GM23248 (cell line): Measurements from ENCODE around the gene ZNF541. TPM values are rescaled to one million over a fixed set of nuclear protein-coding genes. Genes with fewer than 3 reads are reported as not detected.
"Not testable (repeated sequence)": the region's sequence is repeated elsewhere in the genome, so short reads cannot be mapped to it uniquely, and the experiment has no call there.

ENCODE experiments used
- DNase-seq: peaks from one replicate; pipeline ENCODE4 v3.0.0-alpha.2; 2015
- H2AFZ ChIP-seq: fragments of 200-600 bp; sonication (generic); 2 replicates; pipeline ENCODE4 v1.6.1; 2016; ENCODE audit warnings: antibody characterized with exemption
- H3F3A ChIP-seq: fragments of 200-600 bp; sonication (generic); 2 replicates; pipeline ENCODE4 v1.6.1; 2016; ENCODE audit warnings: mild to moderate bottlenecking, antibody characterized with exemption, mixed run types; ENCODE audit not compliant: insufficient read depth
- H3K27ac ChIP-seq: fragments of 200-600 bp; sonication (generic); 2 replicates; pipeline ENCODE4 v1.5.1; 2016; ENCODE audit warnings: mild to moderate bottlenecking
- H3K27me3 ChIP-seq: fragments of 200-600 bp; sonication (generic); replicated peaks from 2 replicates; pipeline ENCODE4 v1.6.1; 2016; ENCODE audit warnings: mild to moderate bottlenecking; ENCODE audit not compliant: insufficient read depth
- H3K36me3 ChIP-seq: fragments of 200-600 bp; sonication (generic); 2 replicates; pipeline ENCODE4 v1.6.1; 2016; ENCODE audit warnings: low read depth, mild to moderate bottlenecking
- H3K4me1 ChIP-seq: fragments of 200-600 bp; sonication (generic); 2 replicates; pipeline ENCODE4 v1.6.1; 2016; ENCODE audit warnings: mild to moderate bottlenecking; ENCODE audit not compliant: insufficient read depth
- H3K4me2 ChIP-seq: fragments of 200-600 bp; sonication (generic); one replicate; pipeline ENCODE4 v1.6.1; 2016; ENCODE audit warnings: mild to moderate bottlenecking; ENCODE audit not compliant: unreplicated experiment
- H3K4me3 ChIP-seq: fragments of 200-600 bp; sonication (generic); 2 replicates; pipeline ENCODE4 v1.5.1; 2016; ENCODE audit warnings: mild to moderate bottlenecking
- H3K79me2 ChIP-seq: fragments of 200-600 bp; sonication (generic); 2 replicates; pipeline ENCODE4 v1.6.1; 2016; ENCODE audit warnings: mild to moderate bottlenecking; ENCODE audit not compliant: insufficient read depth
- H3K9ac ChIP-seq: fragments of 200-600 bp; sonication (generic); 2 replicates; pipeline ENCODE4 v1.6.1; 2016; ENCODE audit warnings: mild to moderate bottlenecking
- H3K9me2 ChIP-seq: fragments of 200-600 bp; sonication (generic); 2 replicates; pipeline ENCODE4 v1.6.1; 2016; ENCODE audit warnings: mixed run types, mild to moderate bottlenecking, moderate library complexity; ENCODE audit not compliant: insufficient read depth
- H3K9me3 ChIP-seq: fragments of 200-600 bp; sonication (generic); one replicate; pipeline ENCODE4 v1.6.1; 2017; ENCODE audit warnings: low read depth
- H4K20me1 ChIP-seq: fragments of 200-600 bp; sonication (generic); 2 replicates; pipeline ENCODE4 v1.6.0; 2016; ENCODE audit not compliant: insufficient read depth
- EZH2 ChIP-seq: fragments of 200-600 bp; sonication (generic); IDR thresholded peaks from 2 replicates; pipeline ENCODE4 v1.6.1; 2018; ENCODE audit warnings: antibody characterized with exemption, mild to moderate bottlenecking; ENCODE audit not compliant: insufficient read depth, poor library complexity, severe bottlenecking
- EZH2phosphoT487 ChIP-seq: fragments of 200-600 bp; sonication (generic); IDR thresholded peaks from 2 replicates; pipeline ENCODE4 v1.6.1; 2018; ENCODE audit warnings: antibody characterized with exemption, moderate library complexity, mild to moderate bottlenecking, low read depth; ENCODE audit not compliant: insufficient read depth
- WGBS, 2 experiments: methylation state at CpG; one replicate each; pipeline ENCODE4 v1.1.6; 2015 to 2017; ENCODE audit warnings: low lambda C conversion rate in 2 of 2, low coverage in 1 of 2; ENCODE audit errors: missing lambda C conversion rate in 2 of 2; 5-methylcytosine and 5-hydroxymethylcytosine counted together
- in situ Hi-C: fragments of 300-500 bp; cut with MboI; formaldehyde crosslinking; loops from 2 replicates; pipeline ENCODE4 v1.15.0; 2020
- polyA plus RNA-seq: library from polyadenylated mRNA; unstranded; fragments of >200 nt; fragmentation: Nextera tagmentation; extraction: Ambion mirVana; gene quantifications from 2 replicates; pipeline ENCODE4 v1.2.1, GENCODE V29; 2016
- total RNA-seq: library from RNA; depleted of rRNA; stranded (reverse); fragments of >200 nt; shearing (Covaris generic); gene quantifications from 2 replicates; pipeline ENCODE4 v1.2.3, GENCODE V29; 2014

Gene ZNF541
- total and polyA plus RNA-seq, 2 experiments from 2014 or later = 0.15 TPM; not detected in 1

DNA sequence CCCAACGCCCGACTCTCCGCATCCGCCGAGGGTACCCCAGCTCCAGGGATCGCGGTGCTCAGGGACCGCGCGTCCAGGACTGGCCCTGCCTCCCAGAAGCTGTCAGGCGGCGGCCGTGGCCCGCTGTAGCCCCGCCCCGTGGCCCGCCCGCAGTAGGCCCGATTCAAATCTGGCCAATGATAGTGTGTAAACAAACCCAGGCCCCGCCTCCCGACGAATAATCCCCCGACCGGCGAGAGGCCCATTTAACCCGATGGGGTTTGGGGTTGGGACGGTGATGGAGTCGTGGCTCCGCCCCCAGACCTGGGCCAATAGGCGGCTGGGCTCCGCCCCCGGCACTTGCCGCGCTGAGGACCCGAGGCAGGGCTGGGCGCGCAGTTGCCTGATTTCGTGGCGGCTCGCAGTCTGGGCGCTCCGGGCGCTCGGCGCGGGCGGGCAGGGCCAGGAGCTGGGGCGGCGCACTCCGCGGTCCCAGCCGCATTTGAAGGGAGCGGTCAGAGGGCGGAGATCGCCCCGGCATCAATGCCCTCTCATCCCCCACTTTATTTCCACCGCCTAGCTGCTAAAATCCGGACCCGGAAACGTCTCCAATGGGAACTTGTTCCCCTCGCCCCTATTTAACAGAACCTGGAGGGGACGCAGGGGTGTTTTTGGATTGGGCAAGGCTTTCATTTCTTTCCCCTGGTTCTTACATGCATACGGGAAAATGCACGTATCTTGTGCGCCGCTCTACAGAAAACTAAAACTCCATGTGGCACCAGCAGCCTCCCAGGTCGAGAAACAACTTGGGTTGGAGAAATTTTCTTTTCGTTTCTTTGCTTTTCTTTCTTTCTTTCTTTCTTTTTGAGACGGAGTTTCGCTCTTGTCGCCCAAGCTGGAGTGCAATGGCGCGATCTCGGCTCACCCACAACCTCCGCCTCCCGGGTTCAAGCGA, 27.6 kb upstream of the ZNF541 start:
- peak; percentile 100 for DNase-seq
- TF ChIP-seq EZH2phosphoT487 (no peak), EZH2 (no peak)
- peak overlapping the region; percentile 93 for H2AFZ ChIP-seq
- H4K20me1 ChIP-seq = no peaks in the 10 kb centered on the region
- in situ Hi-C loops = no loop called here
- H3K4me2 ChIP-seq = peak overlapping the region; percentile 89
- H3K9me2 ChIP-seq = no peaks in the 10 kb centered on the region
- no peaks in the 10 kb centered on the region for H3K27me3 ChIP-seq
- H3F3A ChIP-seq = peaks cover 39% of the 10 kb centered on the region
- peak overlapping the region; percentile 85 for H3K9ac ChIP-seq
- no peaks in the 10 kb centered on the region for H3K79me2 ChIP-seq
- peak overlapping the region; percentile 81 for H3K4me3 ChIP-seq
- H3K9me3 ChIP-seq = no peaks in the 10 kb centered on the region
- H3K27ac ChIP-seq = peak overlapping the region; percentile 87
- H3K4me1 ChIP-seq = peaks cover 15% of the 10 kb centered on the region; the same call in 1 of the 2 replicates
- 5 to 6% methylated on average over 52 to 67 of the region's 77 CpGs for WGBS, 2 experiments
- H3K36me3 ChIP-seq = no peaks in the 10 kb centered on the region

DNA sequence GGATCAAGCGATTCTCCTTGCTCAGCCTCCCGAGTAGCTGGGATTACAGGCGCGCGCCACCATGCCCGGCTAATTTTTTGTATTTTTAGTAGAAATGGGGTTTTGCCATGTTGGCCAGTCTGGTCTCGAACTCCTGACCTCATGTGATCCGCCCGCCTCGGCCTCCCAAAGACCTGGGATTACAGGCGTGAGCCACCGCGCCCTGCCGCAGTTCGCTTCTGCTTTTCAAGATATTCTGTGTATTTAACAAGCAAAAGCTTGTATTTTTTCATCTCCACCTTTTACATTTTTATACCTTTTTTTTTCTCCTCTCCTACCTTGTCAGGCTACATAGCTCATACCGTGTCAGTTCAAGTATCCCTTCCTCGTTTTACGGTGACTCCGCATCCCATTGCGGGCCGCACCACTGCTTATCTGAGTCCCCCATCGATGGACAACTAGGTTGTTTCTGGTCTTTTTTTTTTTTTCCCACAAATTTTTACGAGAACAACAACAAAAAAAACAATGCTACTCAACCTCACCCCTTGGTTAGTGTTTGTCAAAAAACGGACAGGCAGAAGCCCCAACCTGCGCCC, 26.8 kb upstream of the ZNF541 start:
- H3K9me2 ChIP-seq, DNase-seq, H3K79me2 ChIP-seq, H3K9me3 ChIP-seq, in situ Hi-C loops, H3K36me3 ChIP-seq, H3K27me3 ChIP-seq, H4K20me1 ChIP-seq: not testable (repeated sequence)
- H3K9ac ChIP-seq = peak overlapping the region; percentile 82
- peak overlapping the region; percentile 75 for H3K27ac ChIP-seq
- H3K4me2 ChIP-seq = peak overlapping the region; percentile 89
- peaks cover 15% of the 10 kb centered on the region; the same call in 1 of the 2 replicates for H3K4me1 ChIP-seq
- WGBS, 2 experiments = 32 to 33% methylated on average over 25 of the region's 25 CpGs
- peaks cover 37% of the 10 kb centered on the region for H3F3A ChIP-seq
- peak overlapping the region; percentile 79 for H3K4me3 ChIP-seq
- peak overlapping the region; percentile 55 for H2AFZ ChIP-seq

DNA sequence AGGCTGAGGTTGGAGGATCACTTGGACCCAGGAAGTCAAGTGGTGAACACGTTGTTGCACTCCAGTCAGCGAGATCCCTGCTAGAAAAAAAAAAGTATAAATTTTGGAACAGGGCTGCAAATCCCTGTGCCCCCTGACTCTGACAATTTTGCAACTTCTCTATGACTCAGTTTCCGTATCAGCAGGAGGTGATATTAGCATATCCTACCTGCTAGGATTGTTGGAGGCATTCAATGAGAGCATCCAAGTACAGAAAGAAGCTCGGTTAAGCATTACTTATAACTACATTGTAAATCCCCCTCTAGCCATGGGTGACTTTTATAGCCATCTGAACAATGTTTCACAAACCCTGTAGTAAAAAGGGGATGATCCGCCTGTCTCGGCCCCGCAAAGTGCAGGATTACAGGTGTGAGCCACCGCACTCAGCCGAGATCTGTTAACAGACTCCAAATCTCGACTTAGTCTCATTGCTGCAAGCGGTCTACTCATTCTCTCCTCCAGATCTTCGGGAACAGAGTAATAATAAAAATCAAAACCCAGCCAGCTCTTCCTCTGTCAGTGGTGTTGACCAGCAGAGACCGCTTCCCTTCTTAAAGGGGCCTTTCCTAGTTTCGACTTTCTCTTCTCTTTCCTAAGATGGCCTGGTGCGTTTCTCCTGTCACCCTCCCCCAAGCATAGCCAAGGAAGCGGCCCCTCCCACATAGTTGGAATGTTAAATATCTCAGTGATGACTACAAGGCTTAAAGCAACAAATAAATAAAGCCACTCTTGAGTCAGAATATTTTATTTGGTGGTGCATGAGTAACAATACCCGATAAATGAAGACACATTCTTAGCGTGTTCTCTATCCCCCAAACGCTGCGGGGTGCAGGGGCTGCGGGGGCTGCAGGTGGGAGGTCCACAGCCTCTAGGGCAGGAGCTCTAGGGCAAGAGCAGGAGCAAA, 25.7 kb upstream of the ZNF541 start:
- no peaks in the 10 kb centered on the region for H3K79me2 ChIP-seq
- in situ Hi-C loops = no loop called here
- H3K4me3 ChIP-seq = peak overlapping the region; percentile 79
- WGBS, 2 experiments = 4% methylated on average over 21 of the region's 21 CpGs
- TF ChIP-seq EZH2phosphoT487 = no peak
- TF ChIP-seq EZH2 = no peak
- H4K20me1 ChIP-seq = no peaks in the 10 kb centered on the region
- no peaks in the 10 kb centered on the region for H3K9me3 ChIP-seq
- peaks cover 37% of the 10 kb centered on the region for H3F3A ChIP-seq
- H3K27ac ChIP-seq = peak overlapping the region; percentile 75
- H3K4me2 ChIP-seq = peak overlapping the region; percentile 89
- DNase-seq = peak; percentile 98
- H3K27me3 ChIP-seq = no peaks in the 10 kb centered on the region
- peak overlapping the region; percentile 82 for H3K9ac ChIP-seq
- peaks cover 15% of the 10 kb centered on the region; the same call in 1 of the 2 replicates for H3K4me1 ChIP-seq
- no peaks in the 10 kb centered on the region for H3K9me2 ChIP-seq
- peak overlapping the region; percentile 82 for H2AFZ ChIP-seq
- H3K36me3 ChIP-seq = no peaks in the 10 kb centered on the region

DNA sequence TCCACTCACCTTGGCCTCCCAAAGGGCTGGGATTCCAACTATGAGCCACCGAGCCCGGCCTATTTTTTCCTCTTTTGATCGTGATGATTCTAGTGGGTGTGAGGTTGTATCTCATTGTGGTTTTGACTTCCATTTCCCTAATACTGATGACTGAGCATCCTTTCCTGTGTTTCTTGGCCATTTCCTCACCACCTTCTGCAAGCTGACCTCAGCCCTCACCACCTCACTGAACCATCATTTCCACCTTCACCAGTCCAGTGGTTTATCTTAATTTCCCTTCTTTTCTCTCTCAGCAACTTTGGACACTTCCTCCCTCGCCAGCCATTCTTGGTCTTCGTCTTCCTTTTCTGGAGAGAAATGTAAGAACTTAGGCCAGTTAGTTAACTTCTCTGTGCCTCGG, 23.0 kb upstream of the ZNF541 start:
- H3K27ac ChIP-seq = no peak overlapping the region
- DNase-seq = peak; percentile 44
- no peaks in the 10 kb centered on the region for H3K27me3 ChIP-seq
- WGBS, 2 experiments = 54 to 58% methylated on average over 6 of the region's 6 CpGs
- H3K9me2 ChIP-seq = no peaks in the 10 kb centered on the region
- TF ChIP-seq EZH2 (no peak), EZH2phosphoT487 (no peak)
- peaks cover 15% of the 10 kb centered on the region; the same call in 1 of the 2 replicates for H3K4me1 ChIP-seq
- H3K36me3 ChIP-seq = no peaks in the 10 kb centered on the region
- H3K4me2 ChIP-seq = no peak overlapping the region
- H3K9ac ChIP-seq = no peak overlapping the region
- H3K4me3 ChIP-seq = no peak overlapping the region
- H2AFZ ChIP-seq = 0 out of 2 replicates have a peak overlapping the region, but pooled peaks have one; percentile 23
- no peaks in the 10 kb centered on the region for H4K20me1 ChIP-seq
- peaks cover 33% of the 10 kb centered on the region for H3F3A ChIP-seq
- in situ Hi-C loops = no loop called here
- H3K79me2 ChIP-seq = no peaks in the 10 kb centered on the region
- H3K9me3 ChIP-seq = no peaks in the 10 kb centered on the region
